ENCODE data around the gene BDH1.
A peak's percentile ranks its signal among the peaks of the same experiment; 100 is the strongest.
"Not testable (repeated sequence)": the region's sequence is repeated elsewhere in the genome, so short reads cannot be mapped to it uniquely, and the experiment has no call there.

Gene BDH1, protein sequence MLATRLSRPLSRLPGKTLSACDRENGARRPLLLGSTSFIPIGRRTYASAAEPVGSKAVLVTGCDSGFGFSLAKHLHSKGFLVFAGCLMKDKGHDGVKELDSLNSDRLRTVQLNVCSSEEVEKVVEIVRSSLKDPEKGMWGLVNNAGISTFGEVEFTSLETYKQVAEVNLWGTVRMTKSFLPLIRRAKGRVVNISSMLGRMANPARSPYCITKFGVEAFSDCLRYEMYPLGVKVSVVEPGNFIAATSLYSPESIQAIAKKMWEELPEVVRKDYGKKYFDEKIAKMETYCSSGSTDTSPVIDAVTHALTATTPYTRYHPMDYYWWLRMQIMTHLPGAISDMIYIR

DNA sequence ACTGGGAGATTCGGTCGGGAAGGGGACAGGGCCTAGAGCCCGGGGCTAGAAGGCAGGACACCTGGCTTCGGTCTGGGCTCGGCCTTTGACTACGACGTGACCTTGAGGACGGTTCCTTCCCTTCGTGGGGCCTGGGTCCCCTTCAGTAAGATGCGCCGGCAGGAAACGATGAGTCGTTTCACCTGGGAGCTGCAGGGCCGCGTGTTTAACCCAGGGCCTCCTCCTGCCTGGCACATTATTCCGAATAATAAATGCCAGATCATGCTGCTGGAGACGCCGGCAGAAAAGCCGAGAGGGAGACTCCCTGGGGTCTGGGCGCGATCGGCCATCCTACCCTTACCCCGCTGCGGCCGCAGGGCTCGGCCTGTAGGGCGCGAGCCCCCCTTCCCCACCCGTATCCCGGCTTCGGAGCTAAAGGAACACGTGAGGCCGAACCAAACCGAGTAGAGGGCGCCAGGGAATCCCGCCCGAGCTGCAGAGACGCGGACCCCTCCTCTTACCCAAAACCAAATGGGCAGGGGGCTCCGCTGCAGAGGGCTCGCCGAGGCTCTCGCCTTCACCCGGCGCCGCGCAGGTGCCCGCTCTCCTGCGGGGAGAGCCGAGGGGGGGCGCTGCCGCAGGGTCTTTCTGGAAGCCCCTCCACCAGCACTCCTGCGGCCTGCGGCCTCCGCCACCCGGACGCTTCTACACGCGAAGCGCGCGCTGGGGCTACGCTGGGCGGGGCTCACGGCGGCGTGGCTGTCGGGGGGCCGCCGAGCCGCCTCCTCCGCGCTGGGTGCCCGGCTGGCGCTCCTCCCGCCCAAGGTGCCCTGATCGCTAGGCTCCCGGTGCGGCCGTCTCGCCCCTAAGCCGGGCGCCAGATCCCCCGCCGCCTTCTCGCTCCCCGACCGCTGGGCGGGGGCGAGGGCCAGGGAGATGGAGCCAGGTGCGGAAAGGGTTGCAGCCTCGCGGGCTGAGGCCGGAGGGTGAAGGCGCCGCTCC is at the start of gene BDH1:
Gene BDH1 (minus strand): TSS at position 688 of the 981 bp plus-strand sequence. CDS start 9,525 bp downstream, outside the sequence.
- peak within 1 kb of the TSS; percentile 73 for H3K4me3 Mint-ChIP-seq
- peak within 1 kb of the TSS; percentile 97 for H3K27ac Mint-ChIP-seq
- peaks cover 27% of the 10 kb centered on the region for H3K4me1 Mint-ChIP-seq (ENCODE audit: low read depth)

GRCh38 chr3:197603317-197603933 is 47.7 kb upstream of the BDH1 start:
- intact Hi-C loops (cut with micrococcal nuclease) = no loop called here
- Mint-ChIP-seq H3K9me3 (no peaks in the 10 kb centered on the region), H3K27ac (no peak overlapping the region), H3K36me3 (ENCODE audit: low read depth) (peaks cover 77% of the 10 kb centered on the region), H3K4me3 (no peak overlapping the region), H3K4me1 (ENCODE audit: low read depth) (peaks cover 10% of the 10 kb centered on the region), H3K27me3 (no peaks in the 10 kb centered on the region)

More for the DNA sequence above, at the start of gene BDH1:
- Mint-ChIP-seq H3K9me3 (no peaks in the 10 kb centered on the region), H3K27me3 (peaks cover 37% of the 10 kb centered on the region), H3K36me3 (ENCODE audit: low read depth) (no peaks in the 10 kb centered on the region)
- intact Hi-C loops (cut with micrococcal nuclease) = no loop called here

DNA sequence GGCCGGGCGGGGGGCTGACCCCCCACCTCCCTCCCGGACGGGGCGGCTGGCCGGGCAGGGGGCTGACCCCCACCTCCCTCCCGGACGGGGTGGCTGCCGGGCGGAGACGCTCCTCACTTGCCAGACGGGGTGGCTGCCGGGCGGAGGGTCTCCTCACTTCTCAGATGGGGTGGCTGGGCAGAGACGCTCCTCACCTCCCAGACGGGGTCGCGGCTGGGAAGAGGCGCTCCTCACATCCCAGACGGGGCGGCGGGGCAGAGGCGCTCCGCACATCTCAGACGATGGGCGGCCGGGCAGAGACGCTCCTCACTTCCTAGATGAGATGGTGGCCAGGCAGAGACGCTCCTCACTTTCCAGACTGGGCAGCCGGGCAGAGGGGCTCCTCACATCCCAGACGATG is 46.6 kb upstream of the BDH1 start:
- H3K27me3 Mint-ChIP-seq; intact Hi-C loops (cut with micrococcal nuclease); H3K9me3 Mint-ChIP-seq; H3K27ac Mint-ChIP-seq; H3K4me1 Mint-ChIP-seq (ENCODE audit: low read depth); H3K4me3 Mint-ChIP-seq: not testable (repeated sequence)
- peaks cover 67% of the 10 kb centered on the region for H3K36me3 Mint-ChIP-seq (ENCODE audit: low read depth)

DNA sequence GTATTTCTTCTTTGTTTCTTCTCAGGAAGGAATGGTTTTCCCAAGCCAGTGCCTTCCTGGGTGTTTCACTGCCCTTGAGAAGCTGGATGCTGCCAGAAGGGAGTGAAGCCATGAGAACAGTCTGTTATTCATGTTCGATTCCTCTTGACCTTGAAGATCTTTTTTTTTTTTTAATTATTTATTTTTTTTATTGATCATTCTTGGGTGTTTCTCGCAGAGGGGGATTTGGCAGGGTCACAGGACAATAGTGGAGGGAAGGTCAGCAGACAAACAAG is 45.7 kb upstream of the BDH1 start:
- H3K9me3 Mint-ChIP-seq; H3K4me1 Mint-ChIP-seq (ENCODE audit: low read depth); H3K27me3 Mint-ChIP-seq; H3K27ac Mint-ChIP-seq; intact Hi-C loops (cut with micrococcal nuclease); H3K4me3 Mint-ChIP-seq: not testable (repeated sequence)
- peaks cover 58% of the 10 kb centered on the region for H3K36me3 Mint-ChIP-seq (ENCODE audit: low read depth)

GRCh38 chr3:197600796-197601565 is 45.2 kb upstream of the BDH1 start:
- Mint-ChIP-seq H3K27me3 (no peaks in the 10 kb centered on the region), H3K4me3 (no peak overlapping the region), H3K36me3 (ENCODE audit: low read depth) (peaks cover 53% of the 10 kb centered on the region), H3K4me1 (ENCODE audit: low read depth) (peaks cover 10% of the 10 kb centered on the region), H3K9me3 (no peaks in the 10 kb centered on the region), H3K27ac (no peak overlapping the region)
- intact Hi-C loops (cut with micrococcal nuclease) = no loop called here

- intact Hi-C loops (cut with micrococcal nuclease) = loop anchor here (5.0 kb wide), 1 partner anchor 73 kb away; no protein-coding TSS in a partner anchor
- H3K27ac Mint-ChIP-seq = no peak overlapping the region
- peaks cover 2% of the 10 kb centered on the region for H3K27me3 Mint-ChIP-seq
- H3K9me3 Mint-ChIP-seq = no peaks in the 10 kb centered on the region
- peaks cover 35% of the 10 kb centered on the region for H3K36me3 Mint-ChIP-seq (ENCODE audit: low read depth)
- no peak overlapping the region for H3K4me3 Mint-ChIP-seq
- H3K4me1 Mint-ChIP-seq (ENCODE audit: low read depth) = peaks cover 10% of the 10 kb centered on the region
These were observed 43.5 kb upstream of the BDH1 start for GRCh38 chr3:197599089-197599765.

- no peaks in the 10 kb centered on the region for H3K9me3 Mint-ChIP-seq
- H3K36me3 Mint-ChIP-seq (ENCODE audit: low read depth) = peaks cover 28% of the 10 kb centered on the region
These were observed 42.7 kb upstream of the BDH1 start for GRCh38 chr3:197598404-197598980.

GRCh38 chr3:197597335-197597734 is 41.6 kb upstream of the BDH1 start:
- H3K27ac Mint-ChIP-seq = no peak overlapping the region
- H3K9me3 Mint-ChIP-seq = no peaks in the 10 kb centered on the region
- H3K4me3 Mint-ChIP-seq = no peak overlapping the region
- H3K27me3 Mint-ChIP-seq = peaks cover 2% of the 10 kb centered on the region
- intact Hi-C loops (cut with micrococcal nuclease) = loop anchor here (5.0 kb wide), 1 partner anchor 75 kb away; no protein-coding TSS in a partner anchor
- peaks cover 16% of the 10 kb centered on the region for H3K36me3 Mint-ChIP-seq (ENCODE audit: low read depth)
- H3K4me1 Mint-ChIP-seq (ENCODE audit: low read depth) = peaks cover 21% of the 10 kb centered on the region

More at GRCh38 chr3:197598404-197598980, 42.7 kb upstream of the BDH1 start:
- peaks cover 10% of the 10 kb centered on the region for H3K4me1 Mint-ChIP-seq (ENCODE audit: low read depth)
- peaks cover 2% of the 10 kb centered on the region for H3K27me3 Mint-ChIP-seq
- H3K4me3 Mint-ChIP-seq = no peak overlapping the region
- H3K27ac Mint-ChIP-seq = no peak overlapping the region
- intact Hi-C loops (cut with micrococcal nuclease) = loop anchor here (5.0 kb wide), 1 partner anchor 74 kb away; no protein-coding TSS in a partner anchor

GRCh38 chr3:197595470-197596185 is 39.9 kb upstream of the BDH1 start:
- Mint-ChIP-seq H3K4me3 (no peak overlapping the region), H3K9me3 (no peaks in the 10 kb centered on the region), H3K4me1 (ENCODE audit: low read depth) (peaks cover 23% of the 10 kb centered on the region), H3K36me3 (ENCODE audit: low read depth) (peaks cover 4% of the 10 kb centered on the region), H3K27ac (no peak overlapping the region), H3K27me3 (peaks cover 2% of the 10 kb centered on the region)
- intact Hi-C loops (cut with micrococcal nuclease) = loop anchor here (5.0 kb wide), 1 partner anchor 77 kb away; no protein-coding TSS in a partner anchor

GRCh38 chr3:197593046-197593380 is 37.2 kb upstream of the BDH1 start:
- H3K4me1 Mint-ChIP-seq (ENCODE audit: low read depth) = peaks cover 13% of the 10 kb centered on the region
- no peak overlapping the region for H3K27ac Mint-ChIP-seq
- no peaks in the 10 kb centered on the region for H3K9me3 Mint-ChIP-seq
- intact Hi-C loops (cut with micrococcal nuclease) = no loop called here
- H3K36me3 Mint-ChIP-seq (ENCODE audit: low read depth) = no peaks in the 10 kb centered on the region
- no peak overlapping the region for H3K4me3 Mint-ChIP-seq
- H3K27me3 Mint-ChIP-seq = peaks cover 2% of the 10 kb centered on the region

DNA sequence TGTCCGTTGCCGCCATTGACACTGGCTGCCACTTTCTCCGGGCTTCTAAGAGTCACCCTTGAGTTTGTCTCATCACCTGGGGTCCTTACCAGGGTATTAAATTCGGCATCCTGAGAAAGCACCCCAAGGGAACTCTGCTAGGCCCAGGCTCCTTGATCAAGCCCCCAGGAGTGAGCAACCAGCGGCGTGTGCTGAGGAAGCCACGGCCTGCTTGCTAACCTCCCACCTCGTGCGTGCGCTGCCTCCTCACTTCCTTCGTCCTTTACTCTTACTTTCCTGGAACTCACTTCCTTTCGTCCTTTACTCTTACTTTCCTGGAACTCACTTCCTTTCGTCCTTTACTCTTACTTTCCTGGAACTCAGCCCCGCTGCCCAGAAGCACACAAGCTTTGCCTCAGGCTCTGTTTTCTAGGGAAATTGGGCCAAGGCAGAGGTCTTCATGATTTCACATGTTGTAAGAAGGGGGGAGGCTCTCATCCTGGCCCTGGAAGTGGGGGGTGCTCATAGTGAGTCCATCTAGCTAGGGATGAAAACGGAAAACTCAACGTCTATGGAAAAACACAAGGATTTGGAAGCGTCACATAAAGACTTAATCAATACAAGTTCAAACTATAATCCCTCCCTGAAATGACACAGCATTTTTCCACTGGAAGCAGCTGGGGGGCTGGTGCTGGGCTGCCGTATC is 36.7 kb upstream of the BDH1 start:
- Mint-ChIP-seq H3K27ac (no peak overlapping the region), H3K4me3 (no peak overlapping the region), H3K36me3 (ENCODE audit: low read depth) (no peaks in the 10 kb centered on the region), H3K27me3 (peaks cover 5% of the 10 kb centered on the region), H3K4me1 (ENCODE audit: low read depth) (peaks cover 17% of the 10 kb centered on the region), H3K9me3 (no peaks in the 10 kb centered on the region)
- intact Hi-C loops (cut with micrococcal nuclease) = no loop called here

DNA sequence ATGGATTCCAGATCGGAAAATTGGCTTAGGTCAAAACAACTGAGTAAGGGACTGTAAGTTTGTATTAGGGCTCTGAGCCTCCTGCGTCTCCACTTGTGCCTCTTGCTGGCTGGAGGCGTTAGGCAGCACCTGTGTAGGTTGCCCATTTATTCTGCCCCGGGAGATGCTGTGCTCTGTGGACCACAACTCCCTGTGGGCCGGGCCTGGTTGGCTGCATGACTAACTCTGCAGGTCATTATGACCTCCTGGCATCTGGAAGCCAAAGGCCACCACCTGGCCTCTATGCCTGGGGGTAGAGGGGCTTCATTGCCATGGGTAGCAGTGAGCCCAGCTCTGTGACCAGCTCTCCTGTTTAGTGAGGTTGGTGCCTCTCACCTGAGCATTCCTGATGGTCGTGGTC is 36.0 kb upstream of the BDH1 start:
- Mint-ChIP-seq H3K4me3 (no peak overlapping the region), H3K4me1 (ENCODE audit: low read depth) (peaks cover 23% of the 10 kb centered on the region), H3K36me3 (ENCODE audit: low read depth) (no peaks in the 10 kb centered on the region), H3K27me3 (peaks cover 5% of the 10 kb centered on the region), H3K9me3 (no peaks in the 10 kb centered on the region), H3K27ac (no peak overlapping the region)
- intact Hi-C loops (cut with micrococcal nuclease) = no loop called here

Measured in dendritic cell treated with granulocyte-macrophage colony-stimulating factor and Interleukin-4, amounts not matched to agents 40 ng/mL and 50 ng/mL, for 4 days (primary cell).